ENCODE results near the gene CFAP43.
"Not testable (repeated sequence)": the region's sequence is repeated elsewhere in the genome, so short reads cannot be mapped to it uniquely, and the experiment has no call there.

The CFAP43 gene

DNA sequence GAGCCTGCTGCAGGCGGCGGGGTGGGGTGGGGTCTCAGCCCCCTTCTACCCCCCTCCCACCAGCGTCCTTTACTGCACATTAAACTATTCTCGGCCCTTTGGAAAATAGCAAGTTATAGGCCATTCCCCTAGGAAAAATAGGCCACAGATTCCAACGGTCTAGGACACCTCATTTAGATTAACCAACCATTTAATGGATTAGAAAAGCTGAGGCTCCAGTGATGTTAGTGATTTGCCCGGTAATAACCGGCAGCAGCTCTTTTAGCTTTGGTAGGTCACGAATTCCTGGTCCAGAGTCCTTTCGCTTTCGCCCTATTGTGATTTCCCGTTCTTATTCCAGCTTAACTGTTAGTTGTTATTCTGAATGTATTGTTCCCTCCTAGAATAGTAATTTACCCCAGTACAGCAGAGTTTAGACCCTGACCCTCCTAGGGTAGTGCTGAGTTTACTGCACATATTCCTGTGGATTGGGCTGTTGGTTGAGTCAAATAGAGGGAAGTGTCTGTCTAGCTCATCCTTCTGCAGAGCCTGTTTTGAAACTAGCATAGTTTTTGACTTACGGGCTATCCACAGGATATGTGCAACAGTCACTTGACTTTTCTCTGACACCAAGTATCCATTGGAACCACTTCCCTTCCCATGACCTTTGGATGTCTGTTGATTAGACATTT lies 23.3 kb upstream of the CFAP43 start:
- DNase-seq = no peak

DNA sequence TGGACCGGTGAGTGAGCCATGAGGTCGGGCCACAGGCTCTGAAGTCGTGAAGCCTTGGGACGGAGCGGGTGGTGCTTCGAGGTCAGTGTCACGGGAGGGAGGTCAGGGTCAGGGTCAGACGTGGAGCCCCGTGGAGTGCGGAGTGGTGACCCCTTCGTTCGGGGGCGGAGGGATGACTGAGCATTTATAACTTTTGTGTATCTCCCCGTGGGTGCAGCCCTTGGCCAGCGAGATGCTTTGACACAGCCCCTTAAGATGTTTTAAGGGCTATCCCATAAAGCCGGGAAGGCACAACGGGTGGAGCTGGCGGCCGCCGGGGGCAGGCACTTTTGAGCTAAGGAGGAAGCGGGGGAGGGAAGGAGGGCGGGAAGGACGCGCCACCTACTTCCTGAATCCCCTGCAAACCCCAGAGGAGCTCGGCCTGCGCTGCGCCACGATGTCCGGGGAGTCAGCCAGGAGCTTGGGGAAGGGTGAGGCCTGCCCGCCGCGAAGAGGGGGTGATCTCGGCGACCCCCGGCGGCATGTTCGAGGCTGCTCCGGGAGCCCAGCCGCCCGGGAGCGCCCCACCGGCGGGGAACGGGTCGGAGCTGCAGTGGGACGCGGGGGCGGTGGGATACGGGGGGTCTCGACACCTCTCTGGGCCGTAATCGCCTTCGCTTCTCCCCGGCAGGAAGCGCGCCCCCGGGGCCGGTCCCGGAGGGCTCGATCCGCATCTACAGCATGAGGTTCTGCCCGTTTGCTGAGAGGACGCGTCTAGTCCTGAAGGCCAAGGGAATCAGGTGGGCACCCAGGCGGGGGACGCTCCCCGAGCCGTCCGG lies 22.5 kb upstream of the CFAP43 start, which contains the start of gene GSTO1:
Gene GSTO1 (plus strand): TSS at position 400 of the 818 bp plus-strand sequence. CDS start 37 bp downstream, at position 437.
- DNase-seq = peak; percentile 79

DNA sequence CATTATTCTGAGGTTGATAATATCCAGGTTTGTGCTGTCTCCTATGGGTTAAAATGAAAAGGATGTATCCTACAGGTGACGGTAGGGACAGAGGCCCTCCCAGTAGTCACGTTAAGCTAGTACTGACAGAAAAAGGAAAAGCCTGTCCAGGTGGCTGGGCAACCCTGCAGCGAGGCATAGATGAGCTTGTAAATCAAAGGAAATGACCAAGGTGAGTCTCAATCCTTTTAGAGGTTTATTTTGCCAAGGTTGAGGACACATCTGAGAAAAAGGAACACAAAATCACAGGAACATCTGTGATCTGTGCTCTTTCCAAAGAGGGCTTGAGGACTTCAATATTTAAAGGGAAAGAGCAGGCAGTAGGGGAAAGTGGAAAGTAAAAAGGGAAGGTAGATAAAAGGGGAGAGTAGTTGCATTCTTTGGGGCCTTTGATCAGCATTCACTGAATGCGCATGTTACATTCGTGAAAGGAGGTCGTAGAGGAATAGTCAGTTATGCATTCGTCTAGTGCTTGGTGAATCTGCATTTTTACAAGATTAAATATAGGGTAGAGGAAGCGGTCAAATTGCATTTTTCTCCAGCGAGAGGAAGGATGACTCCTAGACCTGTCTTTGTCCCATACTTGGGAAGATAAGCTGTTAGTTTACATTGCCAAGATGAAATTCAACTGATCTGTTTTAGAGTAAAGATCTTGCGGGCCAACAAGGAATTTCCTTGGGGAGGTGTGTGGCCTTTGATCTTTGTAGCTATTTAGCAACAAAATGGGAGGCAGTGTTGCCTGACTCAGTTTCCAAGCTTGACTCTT lies 21.6 kb upstream of the CFAP43 start:
- DNase-seq = no peak

GRCh38 chr10:104253106-104253505 lies 20.9 kb upstream of the CFAP43 start:
- no peak for DNase-seq

DNA sequence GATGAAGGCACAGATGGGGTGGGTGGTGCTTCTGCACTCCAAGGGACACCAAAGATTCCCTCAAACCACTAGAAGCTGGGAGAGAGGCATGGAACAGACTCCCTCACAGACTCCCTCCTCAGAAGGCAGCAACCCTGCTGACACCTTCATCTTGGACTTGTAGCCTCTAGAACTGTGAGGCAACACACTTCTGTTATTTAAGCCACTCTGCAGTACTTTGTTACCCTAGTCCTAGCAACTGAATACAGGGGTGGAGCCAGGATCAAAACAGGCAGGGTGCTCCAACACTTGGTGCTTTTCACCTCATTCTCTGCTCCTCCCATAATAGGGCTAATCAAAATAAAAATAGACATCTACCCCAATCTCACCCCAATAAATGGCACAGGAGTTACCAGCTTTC lies 20.2 kb upstream of the CFAP43 start:
- DNase-seq = no peak

GRCh38 chr10:104251443-104251842 lies 19.3 kb upstream of the CFAP43 start:
- no peak for DNase-seq

DNA sequence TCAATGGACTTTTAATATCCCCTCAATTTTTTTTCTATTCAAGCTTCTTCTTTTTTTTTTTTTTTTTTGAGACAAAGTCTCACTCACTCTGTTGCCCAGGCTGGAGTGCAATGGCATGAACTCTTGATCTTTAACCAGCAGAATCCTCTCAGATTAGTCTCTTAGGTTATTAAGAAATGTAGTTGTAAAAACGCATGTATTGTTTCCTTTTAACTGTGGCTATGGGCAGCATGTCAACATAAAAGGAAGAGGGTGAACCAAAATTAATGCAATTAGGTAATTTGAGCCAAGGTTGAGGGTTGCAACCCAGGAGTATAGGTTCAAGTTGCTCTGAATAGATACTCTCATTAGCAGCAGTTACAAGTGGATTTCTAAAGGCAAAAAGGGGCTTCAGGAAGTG lies 18.2 kb upstream of the CFAP43 start:
- DNase-seq = no peak

DNA sequence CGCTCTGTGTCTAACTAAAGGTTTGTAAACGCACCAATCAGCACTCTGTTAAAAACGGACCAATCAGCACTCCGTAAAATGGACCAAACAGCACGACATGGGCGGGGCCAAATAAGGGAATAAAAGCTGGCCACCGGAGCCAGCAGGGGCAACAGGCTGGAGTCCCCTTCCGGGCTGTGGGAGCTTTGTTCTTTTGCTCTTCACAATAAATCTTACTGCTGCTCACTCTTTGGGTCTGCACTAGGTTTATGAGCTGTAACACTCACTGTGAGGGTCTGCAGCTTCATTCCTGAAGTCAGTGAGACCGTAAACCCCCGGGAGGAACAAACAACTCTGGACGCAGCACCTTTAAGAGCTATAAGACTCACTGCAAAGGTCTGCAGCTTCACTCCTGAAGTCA lies 16.8 kb upstream of the CFAP43 start:
- not testable (repeated sequence) for DNase-seq

GRCh38 chr10:104247513-104248146 lies 15.5 kb upstream of the CFAP43 start:
- no peak for DNase-seq

- no peak for DNase-seq
Observed at GRCh38 chr10:104246976-104247375, 14.8 kb upstream of the CFAP43 start.

DNA sequence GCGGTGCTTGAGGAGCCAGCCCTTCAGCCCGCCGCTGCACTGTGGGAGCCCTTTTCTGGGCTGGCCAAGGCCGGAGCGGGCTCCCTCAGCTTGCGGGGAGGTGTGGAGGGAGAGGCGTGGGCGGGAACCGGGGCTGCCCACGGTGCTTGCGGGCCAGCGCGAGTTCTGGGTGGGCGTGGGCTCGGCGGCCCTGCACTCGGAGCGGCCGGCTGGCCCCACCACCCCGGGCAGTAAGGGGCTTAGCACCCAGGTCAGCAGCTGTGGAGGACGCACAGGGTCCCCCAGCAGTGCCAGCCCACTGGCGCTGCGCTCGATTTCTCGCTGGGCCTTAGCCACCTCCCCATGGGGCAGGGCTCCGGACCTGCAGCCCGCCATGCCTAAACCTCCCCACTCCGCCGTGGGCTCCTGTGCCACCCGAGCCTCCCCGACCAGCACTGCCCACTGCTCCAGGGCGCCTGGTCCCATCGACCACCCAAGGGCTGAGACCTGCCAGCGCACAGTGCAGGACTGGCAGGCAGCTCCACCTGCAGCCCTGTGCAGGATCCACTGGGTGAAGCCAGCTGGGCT lies 13.0 kb upstream of the CFAP43 start:
- DNase-seq = no peak

DNA sequence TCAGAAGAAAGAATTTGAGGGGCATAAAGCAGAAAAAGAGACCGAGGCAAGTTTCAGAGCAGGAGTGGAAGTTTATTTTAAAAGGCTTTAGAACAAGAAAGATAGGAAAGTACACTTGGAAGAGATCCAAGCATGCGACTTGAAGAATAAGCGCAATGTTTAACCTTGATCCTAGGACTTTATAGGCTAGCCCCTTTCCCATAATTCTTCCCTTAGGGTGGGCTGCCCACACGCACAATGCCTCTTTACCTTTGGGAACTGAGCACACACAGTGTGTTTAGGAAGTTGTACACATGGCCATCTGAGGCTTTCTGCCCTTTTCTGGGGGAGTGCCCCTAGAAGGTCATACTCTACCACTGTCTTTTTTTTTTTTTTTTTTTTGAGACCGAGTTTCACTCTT lies 11.3 kb upstream of the CFAP43 start:
- no peak for DNase-seq

DNA sequence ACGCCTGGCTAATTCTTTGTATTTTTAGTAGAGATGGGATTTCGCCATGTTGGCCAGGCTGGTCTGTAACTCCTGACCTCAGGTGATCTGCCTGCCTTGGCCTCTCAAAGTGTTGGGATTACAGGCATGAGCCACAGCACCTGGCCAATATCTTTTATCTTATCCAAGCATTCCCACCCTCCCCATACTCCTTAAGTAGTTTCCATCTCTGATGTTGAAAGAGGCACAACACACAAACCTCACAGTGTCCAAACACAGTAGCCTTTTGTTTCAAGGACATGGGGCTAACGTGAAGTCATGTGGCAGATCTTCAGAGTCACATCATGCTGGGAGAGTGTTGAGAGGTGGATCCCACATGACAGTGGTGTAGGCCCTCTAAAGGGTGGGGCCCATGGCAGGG lies 10.8 kb upstream of the CFAP43 start:
- DNase-seq = not testable (repeated sequence)

GRCh38 chr10:104242545-104242944 lies 10.4 kb upstream of the CFAP43 start:
- DNase-seq = no peak

DNA sequence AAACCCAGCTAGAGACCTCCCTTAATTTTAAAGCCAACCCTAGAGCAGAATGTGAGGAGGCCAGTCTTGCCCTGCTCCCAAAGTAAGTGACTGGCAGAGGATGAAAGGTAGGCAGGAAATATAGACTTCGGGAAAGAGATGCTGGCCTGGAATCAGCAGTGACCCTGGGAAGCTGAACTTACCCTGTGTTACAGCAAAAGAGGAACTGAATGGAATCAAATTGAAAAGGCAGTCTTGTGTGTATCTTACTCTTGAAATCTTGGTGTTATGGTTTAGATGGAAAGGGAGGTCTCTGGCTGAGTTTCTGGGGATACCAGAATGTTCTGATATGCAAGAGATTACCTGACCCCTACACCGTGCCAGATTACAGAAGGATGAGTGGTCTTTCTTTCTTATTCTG lies 7.9 kb upstream of the CFAP43 start:
- no peak for DNase-seq

- DNase-seq = no peak
Observed at GRCh38 chr10:104235801-104236200, 3.6 kb upstream of the CFAP43 start.

- DNase-seq = no peak
Observed at GRCh38 chr10:104234934-104235333, 2.8 kb upstream of the CFAP43 start.

DNA sequence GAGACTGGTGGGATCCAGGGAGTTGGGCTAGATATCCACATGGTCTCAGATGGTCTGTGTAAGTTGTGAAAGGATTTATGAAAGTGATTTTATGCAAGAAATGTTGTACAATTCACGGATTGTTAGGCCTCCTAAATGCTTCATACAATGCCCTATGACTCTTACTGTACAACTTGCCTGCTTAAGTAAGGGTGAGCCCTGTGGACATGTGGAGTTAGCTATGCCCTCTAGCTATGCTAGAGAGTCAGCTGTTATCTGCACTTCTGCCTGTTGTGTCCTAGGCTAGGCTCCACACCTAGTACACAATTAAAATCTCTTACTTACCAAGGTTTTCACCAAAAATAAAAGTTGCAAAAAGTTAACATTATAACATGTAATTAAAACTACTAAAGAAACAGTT lies 1.7 kb upstream of the CFAP43 start:
- DNase-seq = no peak

DNA sequence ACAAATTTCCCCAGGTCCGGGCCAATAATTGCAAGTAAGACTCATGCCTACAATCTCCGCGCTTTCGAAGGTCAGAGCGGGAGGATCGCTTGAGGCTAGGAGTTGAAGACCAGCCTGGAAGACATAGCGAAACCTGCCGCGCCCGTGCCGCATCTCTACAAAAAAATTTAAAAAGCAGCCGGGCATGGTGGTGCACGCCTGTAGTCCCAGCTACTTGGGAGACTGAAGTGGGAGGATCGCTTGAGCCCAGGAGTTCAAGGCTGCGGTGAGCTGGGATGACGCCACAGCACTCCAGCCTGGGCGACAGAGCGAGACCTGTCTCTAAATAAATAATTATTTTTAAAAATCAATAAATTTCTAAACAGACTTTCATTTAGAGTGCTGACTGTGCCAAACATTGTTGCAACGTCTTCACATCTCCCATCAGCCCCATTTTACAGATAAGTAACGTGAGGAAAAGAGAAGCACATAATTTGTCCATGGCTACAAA lies 494 bp upstream of the CFAP43 start:
- no peak for DNase-seq

DNA sequence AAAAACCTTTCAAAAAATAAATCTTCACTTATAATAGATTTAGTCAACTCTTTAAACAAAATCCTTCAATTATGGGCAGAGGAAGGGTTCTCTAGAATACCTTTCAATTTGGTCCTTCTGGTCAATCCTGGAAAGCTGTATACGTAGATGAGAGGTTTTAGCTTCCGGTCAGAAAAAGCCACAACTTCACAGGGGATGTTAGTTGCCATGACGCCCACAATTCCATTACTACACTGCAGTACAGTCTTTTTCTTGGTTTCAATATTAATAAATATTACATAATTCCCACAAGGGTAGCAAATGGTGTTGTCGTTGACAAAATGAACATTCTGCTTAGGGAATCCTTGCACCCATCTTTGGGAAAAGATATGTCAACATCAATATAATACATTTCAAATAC lies 1.7 kb downstream of the CFAP43 start:
- no peak for DNase-seq

GRCh38 chr10:104223304-104223703 lies 8.9 kb downstream of the CFAP43 start:
- DNase-seq = no peak

- DNase-seq = no peak
Observed at GRCh38 chr10:104220522-104220921, 11.6 kb downstream of the CFAP43 start.

GRCh38 chr10:104218751-104219150 lies 13.4 kb downstream of the CFAP43 start:
- DNase-seq = no peak

Data from activated CD8-positive, alpha-beta memory T cell treated with anti-CD3 and anti-CD28 coated beads, Interleukin-2, amount 50 U/mL, for 48 hours (primary cell).